Measurements from ENCODE around the gene ATG7.

DNA sequence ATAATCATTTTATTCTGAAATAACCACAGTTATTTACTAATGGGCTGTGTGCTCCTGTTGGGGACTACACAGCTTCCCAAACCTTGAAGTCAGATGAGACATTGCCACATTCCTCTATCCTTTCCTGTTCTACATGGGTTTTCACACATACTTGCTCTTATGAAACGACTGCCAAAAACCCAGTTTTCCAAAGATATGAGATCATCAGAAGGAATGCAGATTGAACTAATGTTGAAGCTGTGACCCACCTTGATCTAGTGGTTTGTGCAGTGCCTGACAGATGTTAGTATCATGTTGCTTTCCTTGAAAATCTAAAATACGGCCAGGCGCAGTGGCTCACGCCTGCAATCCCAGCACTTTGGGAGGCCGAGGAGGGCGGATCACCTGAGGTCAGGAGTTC lies 226.9 kb downstream of the ATG7 start:
- TF ChIP-seq, protein P1, sequence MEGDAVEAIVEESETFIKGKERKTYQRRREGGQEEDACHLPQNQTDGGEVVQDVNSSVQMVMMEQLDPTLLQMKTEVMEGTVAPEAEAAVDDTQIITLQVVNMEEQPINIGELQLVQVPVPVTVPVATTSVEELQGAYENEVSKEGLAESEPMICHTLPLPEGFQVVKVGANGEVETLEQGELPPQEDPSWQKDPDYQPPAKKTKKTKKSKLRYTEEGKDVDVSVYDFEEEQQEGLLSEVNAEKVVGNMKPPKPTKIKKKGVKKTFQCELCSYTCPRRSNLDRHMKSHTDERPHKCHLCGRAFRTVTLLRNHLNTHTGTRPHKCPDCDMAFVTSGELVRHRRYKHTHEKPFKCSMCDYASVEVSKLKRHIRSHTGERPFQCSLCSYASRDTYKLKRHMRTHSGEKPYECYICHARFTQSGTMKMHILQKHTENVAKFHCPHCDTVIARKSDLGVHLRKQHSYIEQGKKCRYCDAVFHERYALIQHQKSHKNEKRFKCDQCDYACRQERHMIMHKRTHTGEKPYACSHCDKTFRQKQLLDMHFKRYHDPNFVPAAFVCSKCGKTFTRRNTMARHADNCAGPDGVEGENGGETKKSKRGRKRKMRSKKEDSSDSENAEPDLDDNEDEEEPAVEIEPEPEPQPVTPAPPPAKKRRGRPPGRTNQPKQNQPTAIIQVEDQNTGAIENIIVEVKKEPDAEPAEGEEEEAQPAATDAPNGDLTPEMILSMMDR (IDR thresholded peaks at IDR 0.05), result no peak
- TF ChIP-seq JUN (IDR thresholded peaks at IDR 0.05), result no peak
- TF ChIP-seq, protein P2, sequence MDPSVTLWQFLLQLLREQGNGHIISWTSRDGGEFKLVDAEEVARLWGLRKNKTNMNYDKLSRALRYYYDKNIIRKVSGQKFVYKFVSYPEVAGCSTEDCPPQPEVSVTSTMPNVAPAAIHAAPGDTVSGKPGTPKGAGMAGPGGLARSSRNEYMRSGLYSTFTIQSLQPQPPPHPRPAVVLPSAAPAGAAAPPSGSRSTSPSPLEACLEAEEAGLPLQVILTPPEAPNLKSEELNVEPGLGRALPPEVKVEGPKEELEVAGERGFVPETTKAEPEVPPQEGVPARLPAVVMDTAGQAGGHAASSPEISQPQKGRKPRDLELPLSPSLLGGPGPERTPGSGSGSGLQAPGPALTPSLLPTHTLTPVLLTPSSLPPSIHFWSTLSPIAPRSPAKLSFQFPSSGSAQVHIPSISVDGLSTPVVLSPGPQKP (IDR thresholded peaks at IDR 0.05; ENCODE audit: low read depth, low read length), result no peak

All from A549 (cell line).